Measurements from ENCODE around the gene TNFSF18.

The TNFSF18 gene

DNA sequence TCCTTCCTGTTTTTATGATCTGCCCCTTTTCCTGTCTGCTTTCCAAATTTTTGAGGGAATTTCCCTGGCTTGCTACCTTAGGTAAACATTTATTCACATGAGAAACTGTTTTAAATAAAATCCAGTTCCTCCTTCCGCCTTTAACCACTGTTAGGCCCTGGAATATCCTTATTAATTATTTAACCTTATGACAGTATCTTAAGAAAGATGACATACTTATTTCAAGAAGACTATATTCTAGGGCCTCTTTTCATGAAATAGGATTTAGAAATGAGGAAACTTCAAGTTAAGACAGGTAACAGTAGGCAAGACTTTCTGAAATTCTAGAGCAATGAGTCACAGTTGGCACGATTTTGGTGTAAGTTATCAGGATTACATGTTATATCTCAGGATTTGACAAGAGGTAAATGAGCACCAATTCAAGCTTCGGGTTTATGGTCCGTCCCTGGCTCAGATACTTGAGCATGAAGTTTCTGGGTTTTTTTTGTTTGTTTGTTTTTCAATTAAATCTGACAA, 2.0 kb upstream of the TNFSF18 start:
- Histone ChIP-seq H3K9me3 (ENCODE audit: insufficient read depth, low read depth, low read length) (no peaks in the 10 kb centered on the region), H3K79me2 (ENCODE audit: insufficient read depth, low read length) (no peaks in the 10 kb centered on the region), H3K4me2 (ENCODE audit: low read depth, low read length, poor library complexity, severe bottlenecking) (no peak overlapping the region), H3K4me3 (ENCODE audit: low read length, poor library complexity, severe bottlenecking) (no peak overlapping the region), H3K4me1 (ENCODE audit: insufficient read depth, low read length, poor library complexity, severe bottlenecking) (no peaks in the 10 kb centered on the region), H4K20me1 (ENCODE audit: insufficient read depth, low read length, poor library complexity, severe bottlenecking) (no peaks in the 10 kb centered on the region), H3K27me3 (ENCODE audit: insufficient read depth, low read length, poor library complexity, severe bottlenecking) (no peaks in the 10 kb centered on the region), H3K36me3 (ENCODE audit: insufficient read depth, low read length) (no peaks in the 10 kb centered on the region), H3K9ac (ENCODE audit: low read depth, low read length, poor library complexity, severe bottlenecking) (no peak overlapping the region), H2AFZ (ENCODE audit: low read length) (no peak overlapping the region), H3F3A (ENCODE audit: low read depth) (no peaks in the 10 kb centered on the region), H3K9me2 (replicated peaks; ENCODE audit: low read depth, low read length) (no peaks in the 10 kb centered on the region)
- TF ChIP-seq EZH2phosphoT487 (IDR thresholded peaks at IDR 0.05; ENCODE audit: borderline replicate concordance) = no peak
- TF ChIP-seq, protein P1, sequence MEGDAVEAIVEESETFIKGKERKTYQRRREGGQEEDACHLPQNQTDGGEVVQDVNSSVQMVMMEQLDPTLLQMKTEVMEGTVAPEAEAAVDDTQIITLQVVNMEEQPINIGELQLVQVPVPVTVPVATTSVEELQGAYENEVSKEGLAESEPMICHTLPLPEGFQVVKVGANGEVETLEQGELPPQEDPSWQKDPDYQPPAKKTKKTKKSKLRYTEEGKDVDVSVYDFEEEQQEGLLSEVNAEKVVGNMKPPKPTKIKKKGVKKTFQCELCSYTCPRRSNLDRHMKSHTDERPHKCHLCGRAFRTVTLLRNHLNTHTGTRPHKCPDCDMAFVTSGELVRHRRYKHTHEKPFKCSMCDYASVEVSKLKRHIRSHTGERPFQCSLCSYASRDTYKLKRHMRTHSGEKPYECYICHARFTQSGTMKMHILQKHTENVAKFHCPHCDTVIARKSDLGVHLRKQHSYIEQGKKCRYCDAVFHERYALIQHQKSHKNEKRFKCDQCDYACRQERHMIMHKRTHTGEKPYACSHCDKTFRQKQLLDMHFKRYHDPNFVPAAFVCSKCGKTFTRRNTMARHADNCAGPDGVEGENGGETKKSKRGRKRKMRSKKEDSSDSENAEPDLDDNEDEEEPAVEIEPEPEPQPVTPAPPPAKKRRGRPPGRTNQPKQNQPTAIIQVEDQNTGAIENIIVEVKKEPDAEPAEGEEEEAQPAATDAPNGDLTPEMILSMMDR (conservative IDR thresholded peaks at IDR 0.05; ENCODE audit: low read length) = no peak

DNA sequence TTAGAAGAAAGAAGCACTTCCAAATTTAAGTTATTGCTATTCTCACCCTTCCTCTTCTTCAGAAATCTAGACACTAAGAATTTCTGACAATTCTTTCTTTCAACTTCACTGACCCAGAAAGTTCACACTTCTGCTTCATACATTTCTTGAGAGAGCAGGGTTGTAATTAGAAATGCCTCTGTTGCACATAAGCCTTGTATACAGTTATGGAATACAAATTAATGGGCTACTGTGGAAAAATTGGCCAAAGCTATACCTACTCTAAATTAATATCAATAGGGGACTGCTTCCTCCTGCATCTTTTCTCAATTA, 1.5 kb downstream of the TNFSF18 start:
- Histone ChIP-seq H4K20me1 (ENCODE audit: insufficient read depth, low read length, poor library complexity, severe bottlenecking) (no peaks in the 10 kb centered on the region), H3F3A (ENCODE audit: low read depth) (no peaks in the 10 kb centered on the region), H3K36me3 (ENCODE audit: insufficient read depth, low read length) (no peaks in the 10 kb centered on the region), H3K4me1 (ENCODE audit: insufficient read depth, low read length, poor library complexity, severe bottlenecking) (no peaks in the 10 kb centered on the region), H3K4me2 (ENCODE audit: low read depth, low read length, poor library complexity, severe bottlenecking) (no peak overlapping the region), H2AFZ (ENCODE audit: low read length) (no peak overlapping the region), H3K4me3 (ENCODE audit: low read length, poor library complexity, severe bottlenecking) (no peak overlapping the region), H3K9ac (ENCODE audit: low read depth, low read length, poor library complexity, severe bottlenecking) (no peak overlapping the region), H3K9me3 (ENCODE audit: insufficient read depth, low read depth, low read length) (no peaks in the 10 kb centered on the region), H3K79me2 (ENCODE audit: insufficient read depth, low read length) (no peaks in the 10 kb centered on the region), H3K27me3 (ENCODE audit: insufficient read depth, low read length, poor library complexity, severe bottlenecking) (no peaks in the 10 kb centered on the region), H3K9me2 (replicated peaks; ENCODE audit: low read depth, low read length) (no peaks in the 10 kb centered on the region)
- no peak for TF ChIP-seq EZH2phosphoT487 (IDR thresholded peaks at IDR 0.05; ENCODE audit: borderline replicate concordance)
- TF ChIP-seq, protein P1 (conservative IDR thresholded peaks at IDR 0.05; ENCODE audit: low read length) = no peak

DNA sequence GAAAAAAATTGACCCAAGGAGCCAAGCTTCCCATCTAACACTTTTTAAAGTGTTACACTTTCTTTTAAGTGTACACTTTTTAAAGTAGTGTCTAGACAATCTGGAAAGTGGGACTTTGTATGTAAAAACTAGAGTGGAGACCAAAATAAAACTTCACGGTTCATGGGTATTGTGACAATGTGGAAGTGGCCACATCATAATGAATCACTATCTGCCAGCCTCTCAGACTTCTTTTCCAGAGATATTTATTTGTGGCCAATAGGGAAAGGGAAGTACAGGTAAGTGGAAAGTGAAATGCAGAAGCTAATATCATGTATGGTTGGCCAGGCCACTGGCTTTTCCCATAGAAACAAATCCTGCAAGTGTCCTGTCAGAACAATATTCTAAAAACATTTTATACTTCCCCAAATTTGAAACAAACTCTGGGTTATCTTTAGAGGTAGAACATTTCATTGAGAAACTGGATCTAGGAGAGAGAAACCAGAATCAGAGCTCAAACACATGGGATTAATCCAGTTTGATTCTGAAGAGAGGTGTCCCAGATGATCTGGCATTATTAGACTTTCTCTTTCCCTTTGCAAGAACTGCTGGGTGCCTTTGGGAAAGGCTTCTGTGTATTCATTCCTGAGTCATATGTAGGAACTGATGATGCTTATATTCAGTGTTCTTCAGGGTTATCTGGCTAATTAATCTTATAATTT, 2.0 kb downstream of the TNFSF18 start:
- H2AFZ ChIP-seq (ENCODE audit: low read length) = no peak overlapping the region
- H3K36me3 ChIP-seq (ENCODE audit: insufficient read depth, low read length) = no peaks in the 10 kb centered on the region
- H3F3A ChIP-seq (ENCODE audit: low read depth) = no peaks in the 10 kb centered on the region
- TF ChIP-seq, protein P1 (conservative IDR thresholded peaks at IDR 0.05; ENCODE audit: low read length) = no peak
- H3K9me3 ChIP-seq (ENCODE audit: insufficient read depth, low read depth, low read length) = no peaks in the 10 kb centered on the region
- H3K9me2 ChIP-seq (replicated peaks; ENCODE audit: low read depth, low read length) = no peaks in the 10 kb centered on the region
- no peaks in the 10 kb centered on the region for H4K20me1 ChIP-seq (ENCODE audit: insufficient read depth, low read length, poor library complexity, severe bottlenecking)
- H3K4me1 ChIP-seq (ENCODE audit: insufficient read depth, low read length, poor library complexity, severe bottlenecking) = peaks cover under 1% of the 10 kb centered on the region
- H3K9ac ChIP-seq (ENCODE audit: low read depth, low read length, poor library complexity, severe bottlenecking) = no peak overlapping the region
- no peaks in the 10 kb centered on the region for H3K27me3 ChIP-seq (ENCODE audit: insufficient read depth, low read length, poor library complexity, severe bottlenecking)
- H3K4me2 ChIP-seq (ENCODE audit: low read depth, low read length, poor library complexity, severe bottlenecking) = no peak overlapping the region
- no peaks in the 10 kb centered on the region for H3K79me2 ChIP-seq (ENCODE audit: insufficient read depth, low read length)
- H3K4me3 ChIP-seq (ENCODE audit: low read length, poor library complexity, severe bottlenecking) = no peak overlapping the region
